PC-3 (cell line): ENCODE results near the gene HDAC11. TPM values are rescaled to one million over a fixed set of nuclear protein-coding genes. Genes with fewer than 3 reads are reported as not detected.
A peak's percentile ranks its signal among the peaks of the same experiment; 100 is the strongest.

Experiments
- ATAC-seq: fragments of 200-7000 bp; cut with Tn5 transposase; 2 replicates; pipeline ENCODE4 v1.9.1; 2020; ENCODE audit warnings: mild to moderate bottlenecking, moderate library complexity
- BruUV-seq: library from RNA; stranded (reverse); fragments of 400-500 nt; replicated peaks from 2 replicates; lab custom pipeline; 2021; lab: Mats Ljungman, UMichigan
- CTCF ChIA-PET: fragments of 300-600 bp; sonication (Branson Sonifier 250); formaldehyde crosslinking; loops from one replicate; lab custom pipeline; 2022; ENCODE audit warnings: antibody characterized with exemption; lab: Charles Lee
- POLR2A ChIA-PET: fragments of 300-600 bp; sonication (Branson Sonifier 250); formaldehyde crosslinking; loops from one replicate; lab custom pipeline; 2022; ENCODE audit warnings: antibody characterized with exemption; ENCODE audit not compliant: unreplicated experiment; lab: Charles Lee
- DNase-seq: peaks from one replicate; pipeline ENCODE4 v3.0.0-alpha.2; 2015
- H2AFZ ChIP-seq: fragments of 300-600 bp; sonication (generic); 2 replicates; pipeline ENCODE4 v1.6.0; 2016; ENCODE audit warnings: antibody characterized with exemption, low read length
- H3F3A ChIP-seq: fragments of 300-600 bp; sonication (generic); one replicate; pipeline ENCODE4 v1.6.0; 2017; ENCODE audit warnings: antibody characterized with exemption, low read length, control low read depth, mild to moderate bottlenecking; ENCODE audit not compliant: unreplicated experiment
- H3K27ac ChIP-seq: fragments of 300-600 bp; sonication (generic); 2 replicates; pipeline ENCODE4 v1.5.1; 2016; ENCODE audit warnings: mild to moderate bottlenecking, low read length
- H3K27me3 ChIP-seq: fragments of 300-600 bp; sonication (generic); 2 replicates; pipeline ENCODE4 v1.6.1; 2016; ENCODE audit warnings: low read length, mixed read lengths
- H3K36me3 ChIP-seq: fragments of 300-600 bp; sonication (generic); 2 replicates; pipeline ENCODE4 v1.6.1; 2016; ENCODE audit warnings: low read depth, mixed run types, low read length, mixed read lengths
- H3K4me1 ChIP-seq: fragments of 300-600 bp; sonication (generic); 2 replicates; pipeline ENCODE4 v1.5.1; 2016; ENCODE audit warnings: low read length; ENCODE audit not compliant: insufficient read depth
- H3K4me2 ChIP-seq: fragments of 300-600 bp; sonication (generic); 2 replicates; pipeline ENCODE4 v1.6.0; 2016; ENCODE audit warnings: low read length
- H3K4me3 ChIP-seq: fragments of 300-600 bp; sonication (generic); 2 replicates; pipeline ENCODE4 v1.5.1; 2016; ENCODE audit warnings: mild to moderate bottlenecking, low read length, mixed read lengths
- H3K79me2 ChIP-seq: fragments of 300-600 bp; sonication (generic); 2 replicates; pipeline ENCODE4 v1.6.1; 2017; ENCODE audit warnings: low read length, mixed read lengths
- H3K9ac ChIP-seq: fragments of 300-600 bp; sonication (generic); 2 replicates; pipeline ENCODE4 v1.6.0; 2016; ENCODE audit warnings: mild to moderate bottlenecking, low read length
- H3K9me2 ChIP-seq: fragments of 300-600 bp; sonication (generic); replicated peaks from 2 replicates; pipeline ENCODE4 v1.6.1; 2016; ENCODE audit warnings: mixed run types, low read length, mixed read lengths
- H3K9me3 ChIP-seq: fragments of 300-600 bp; sonication (generic); 2 replicates; pipeline ENCODE4 v1.6.1; 2016; ENCODE audit warnings: low read length, mixed read lengths
- H4K20me1 ChIP-seq: fragments of 300-600 bp; sonication (generic); 2 replicates; pipeline ENCODE4 v1.6.1; 2016; ENCODE audit warnings: low read length, mixed read lengths
- CTCF ChIP-seq: fragments of 300-600 bp; sonication (generic); conservative IDR thresholded peaks from 2 replicates; pipeline ENCODE4 v1.5.1; 2017; ENCODE audit warnings: antibody characterized with exemption, low read depth, mild to moderate bottlenecking, low read length
- EZH2 ChIP-seq: fragments of 300-600 bp; sonication (generic); IDR thresholded peaks from one replicate; pipeline ENCODE4 v1.6.1; 2017; ENCODE audit warnings: antibody characterized with exemption, mild to moderate bottlenecking, low read length; ENCODE audit not compliant: unreplicated experiment
- EZH2phosphoT487 ChIP-seq: fragments of 300-600 bp; sonication (generic); IDR thresholded peaks from 2 replicates; pipeline ENCODE4 v1.6.1; 2018; ENCODE audit warnings: mild to moderate bottlenecking, antibody characterized with exemption, low read length, borderline replicate concordance
- intact Hi-C: fragments of 100-400 bp; cut with micrococcal nuclease; formaldehyde crosslinking; loops from 2 replicates; pipeline ENCODE4 v1.9.0; 2023
- total RNA-seq: library from RNA; depleted of rRNA; stranded (reverse); fragments of >200 nt; gene quantifications from 2 replicates; pipeline ENCODE4 v1.2.3, GENCODE V29; 2014

HDAC11 gene
- total RNA-seq, 1 experiment from 2014 or later: 24.2 TPM

- Histone ChIP-seq H3K9ac (peak overlapping the region; percentile 40), H3K4me3 (no peak overlapping the region), H4K20me1 (no peaks in the 10 kb centered on the region), H3K27me3 (no peaks in the 10 kb centered on the region), H3K27ac (peak overlapping the region; percentile 88), H3K4me1 (peaks cover 38% of the 10 kb centered on the region), H3K4me2 (peak overlapping the region; percentile 22), H3F3A (no peaks in the 10 kb centered on the region), H2AFZ (peak overlapping the region; percentile 29; the same call in 1 of the 2 replicates), H3K9me2 (no peaks in the 10 kb centered on the region), H3K36me3 (no peaks in the 10 kb centered on the region), H3K9me3 (peaks cover 3% of the 10 kb centered on the region; the same call in 1 of the 2 replicates), H3K79me2 (no peaks in the 10 kb centered on the region)
- ATAC-seq: peak; percentile 26
- ChIA-PET CTCF (no interaction called here), POLR2A (interaction anchor here (0.5 kb wide), 1 partner anchor 321 kb away, joined by 4 read pairs; no protein-coding TSS in a partner anchor)
- peak; percentile 52 for DNase-seq
- intact Hi-C loops: loop anchor here (2.0 kb wide), 1 partner anchor 40 kb away; no protein-coding TSS in a partner anchor
- BruUV-seq: no TSS peak
- TF ChIP-seq CTCF: no peak
- no peak for TF ChIP-seq EZH2phosphoT487
- TF ChIP-seq EZH2: no peak
Measured at GRCh38 chr3:13536832-13537231, 56.7 kb downstream of the HDAC11 start.

GRCh38 chr3:13537244-13537908 is 57.3 kb downstream of the HDAC11 start:
- Histone ChIP-seq H3F3A (no peaks in the 10 kb centered on the region), H3K4me1 (peaks cover 38% of the 10 kb centered on the region), H3K79me2 (no peaks in the 10 kb centered on the region), H2AFZ (peak overlapping the region; percentile 29; the same call in 1 of the 2 replicates), H3K9ac (peak overlapping the region; percentile 40), H3K9me2 (no peaks in the 10 kb centered on the region), H3K27me3 (no peaks in the 10 kb centered on the region), H3K36me3 (no peaks in the 10 kb centered on the region), H4K20me1 (no peaks in the 10 kb centered on the region), H3K9me3 (peaks cover 3% of the 10 kb centered on the region; the same call in 1 of the 2 replicates), H3K4me3 (no peak overlapping the region), H3K27ac (peak overlapping the region; percentile 88), H3K4me2 (peak overlapping the region; percentile 22)
- ChIA-PET POLR2A (interaction anchor here (0.5 kb wide), 1 partner anchor 322 kb away, joined by 4 read pairs; no protein-coding TSS in a partner anchor), CTCF (no interaction called here)
- TSS peak; percentile 30 for BruUV-seq
- intact Hi-C loops: loop anchor here (2.0 kb wide), 1 partner anchor 41 kb away; no protein-coding TSS in a partner anchor
- TF ChIP-seq EZH2 (no peak), CTCF (no peak), EZH2phosphoT487 (no peak)
- no peak for DNase-seq
- ATAC-seq: peak; percentile 9

GRCh38 chr3:13537909-13538296 is 57.8 kb downstream of the HDAC11 start:
- Histone ChIP-seq H3K4me2 (peak overlapping the region; percentile 22), H3K27ac (peak overlapping the region; percentile 88), H3K9ac (peak overlapping the region; percentile 65), H3K9me2 (no peaks in the 10 kb centered on the region), H2AFZ (no peak overlapping the region), H3K4me3 (no peak overlapping the region), H3K4me1 (peaks cover 38% of the 10 kb centered on the region), H3K36me3 (no peaks in the 10 kb centered on the region), H3F3A (no peaks in the 10 kb centered on the region), H3K9me3 (peaks cover 3% of the 10 kb centered on the region; the same call in 1 of the 2 replicates), H3K27me3 (no peaks in the 10 kb centered on the region), H3K79me2 (no peaks in the 10 kb centered on the region), H4K20me1 (no peaks in the 10 kb centered on the region)
- DNase-seq: peak; percentile 96
- CTCF ChIA-PET: no interaction called here
- no TSS peak for BruUV-seq
- ATAC-seq: peak; percentile 89
- POLR2A ChIA-PET: no interaction called here
- intact Hi-C loops: loop anchor here (2.0 kb wide), 2 partner anchors 41 to 63 kb away; no protein-coding TSS in a partner anchor
- TF ChIP-seq EZH2phosphoT487 (no peak), CTCF (no peak), EZH2 (no peak)
